Measurements from ENCODE around the gene PRKAG2. TPM values are rescaled to one million over a fixed set of nuclear protein-coding genes. Genes with fewer than 3 reads are reported as not detected.
"Not testable (repeated sequence)": the region's sequence is repeated elsewhere in the genome, so short reads cannot be mapped to it uniquely, and the experiment has no call there.

The PRKAG2 gene
- total RNA-seq, 4 donors from 2014 or later = 8.9 to 35.1 (median 13.6) TPM

GRCh38 chr7:151518947-151519764 is 357.8 kb downstream of the PRKAG2 start:
- H3K9me3 ChIP-seq; intact Hi-C loops (cut with DNase I); H3K27me3 ChIP-seq; H3K36me3 ChIP-seq: not testable (repeated sequence)
- peak in 2 of 4 donors; percentile 80 to 81 for TF ChIP-seq POLR2A (IDR thresholded peaks at IDR 0.05)
- TF ChIP-seq CTCF (IDR thresholded peaks at IDR 0.05) = peak in 1 of 6 experiments; percentile 21
- 0% methylated on average over 1 to 3 of the region's 118 CpGs for WGBS, 2 donors
- DNase-seq = peak; percentile 6
- H3K27ac ChIP-seq = peak overlapping the region; percentile 93 to 100 (median 100)
- H3K4me1 ChIP-seq = peaks cover 9 to 54% (median 15%) of the 10 kb centered on the region in 3 donors
- H3K4me3 ChIP-seq = peak overlapping the region; percentile 72 to 99 (median 96)

DNA sequence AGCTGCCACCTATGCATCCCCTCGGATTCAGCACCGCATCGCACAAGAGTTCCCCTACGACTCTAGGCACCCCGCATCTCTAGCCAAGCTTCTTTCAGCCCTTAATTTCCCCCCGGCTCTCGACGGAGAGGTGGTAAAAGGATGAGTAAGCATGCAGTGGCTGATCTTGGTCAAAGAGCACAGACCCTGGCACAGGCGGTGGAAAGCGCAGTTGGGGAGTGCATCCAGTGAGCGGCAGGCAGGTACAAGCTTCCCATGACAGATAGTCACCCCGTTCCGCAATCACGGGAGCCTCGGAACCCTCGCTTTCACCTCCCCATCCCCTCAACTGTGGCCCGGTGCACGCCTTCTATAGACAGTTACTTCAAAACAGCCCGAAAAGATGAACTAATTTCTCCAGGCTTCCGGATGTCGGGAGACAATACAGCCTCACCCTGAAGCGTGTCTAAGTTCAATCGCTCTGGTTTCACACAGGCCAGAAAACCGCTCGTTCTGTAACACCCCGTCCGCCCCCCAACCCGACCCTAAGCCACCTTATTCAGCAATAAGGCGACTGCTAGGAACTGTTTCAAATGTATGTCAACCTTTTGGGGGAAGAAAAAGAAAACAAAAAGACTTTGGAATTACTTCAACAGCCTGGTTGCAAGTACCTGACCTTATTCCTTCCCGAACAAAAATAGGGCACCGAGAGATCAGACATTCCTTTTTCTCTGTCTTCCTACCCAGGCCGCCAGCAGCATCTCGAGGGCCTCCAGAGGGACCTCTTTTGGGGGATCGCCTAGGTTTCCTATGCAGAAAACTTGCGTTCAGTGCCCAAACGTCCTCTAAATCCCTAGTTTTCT is 358.6 kb downstream of the PRKAG2 start:
- H3K27me3 ChIP-seq = no peaks in the 10 kb centered on the region
- no peak for TF ChIP-seq CTCF (IDR thresholded peaks at IDR 0.05)
- TF ChIP-seq POLR2A (IDR thresholded peaks at IDR 0.05) = peak in 1 of 4 donors; percentile 9
- H3K4me3 ChIP-seq = peak overlapping the region; percentile 72 to 99 (median 96)
- peaks cover 9 to 60% (median 15%) of the 10 kb centered on the region in 3 donors for H3K4me1 ChIP-seq
- peak overlapping the region; percentile 93 to 100 (median 100) for H3K27ac ChIP-seq
- no peak for DNase-seq
- WGBS, 2 donors = 1% methylated on average over 15 to 25 of the region's 36 CpGs
- no peaks in the 10 kb centered on the region for H3K9me3 ChIP-seq
- intact Hi-C loops (cut with DNase I) = no loop called here
- no peaks in the 10 kb centered on the region for H3K36me3 ChIP-seq

DNA sequence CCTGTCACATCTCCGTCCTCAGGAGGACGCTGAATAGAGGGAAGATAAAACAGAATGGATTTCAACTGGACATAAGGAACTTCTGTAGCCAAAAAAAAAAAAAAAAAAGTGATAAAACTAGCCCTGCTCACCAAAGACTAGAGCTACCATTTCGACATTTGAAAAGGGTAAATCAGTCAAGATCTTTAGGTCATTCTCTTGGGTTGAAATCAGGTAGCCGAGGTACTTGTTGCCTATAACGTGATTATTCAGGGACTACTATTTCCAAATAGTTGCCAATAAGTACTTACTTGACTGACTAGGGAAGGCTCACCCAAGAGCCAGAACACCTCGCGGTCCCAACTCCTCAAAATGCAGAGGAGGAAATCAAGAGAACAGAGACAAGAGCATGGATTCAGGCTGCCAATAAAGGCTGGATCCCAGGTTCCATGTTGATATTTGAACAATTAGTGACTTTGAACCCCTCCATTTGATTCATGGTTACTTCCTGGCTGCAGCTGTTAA is 359.3 kb downstream of the PRKAG2 start:
- peak overlapping the region; percentile 93 to 100 (median 100) for H3K27ac ChIP-seq
- WGBS, 2 donors = 65 to 69% methylated on average over 7 of the region's 7 CpGs
- intact Hi-C loops (cut with DNase I) = no loop called here
- peaks cover 9 to 66% (median 18%) of the 10 kb centered on the region in 3 donors for H3K4me1 ChIP-seq
- peak overlapping the region; percentile 72 to 99 (median 96) for H3K4me3 ChIP-seq
- H3K36me3 ChIP-seq = no peaks in the 10 kb centered on the region
- TF ChIP-seq POLR2A (IDR thresholded peaks at IDR 0.05) (no peak), CTCF (IDR thresholded peaks at IDR 0.05) (no peak)
- DNase-seq = no peak
- H3K9me3 ChIP-seq = no peaks in the 10 kb centered on the region
- H3K27me3 ChIP-seq = no peaks in the 10 kb centered on the region

DNA sequence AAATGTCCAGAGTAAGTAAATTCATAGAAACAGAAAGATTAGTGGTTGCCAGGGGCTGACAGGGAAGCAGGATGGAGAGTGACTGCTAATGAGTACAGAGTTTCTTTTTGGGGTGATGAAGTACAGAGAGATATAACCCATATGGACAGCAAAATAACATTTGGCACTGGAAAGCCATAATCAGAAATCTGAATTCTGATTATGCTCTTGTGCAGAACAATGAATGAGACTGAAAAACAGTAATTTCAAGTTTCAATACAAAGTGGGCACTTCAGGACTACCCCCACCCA is 361.7 kb downstream of the PRKAG2 start:
- peaks cover 3 to 80% (median 26%) of the 10 kb centered on the region in 3 donors for H3K4me1 ChIP-seq
- H3K27ac ChIP-seq = peak overlapping the region in 3 of 4 donors; percentile 16 to 100 (median 93)
- H3K9me3 ChIP-seq = no peaks in the 10 kb centered on the region
- H3K4me3 ChIP-seq = no peak overlapping the region
- no peaks in the 10 kb centered on the region for H3K36me3 ChIP-seq
- DNase-seq = no peak
- intact Hi-C loops (cut with DNase I) = no loop called here
- no peak for TF ChIP-seq POLR2A (IDR thresholded peaks at IDR 0.05)
- TF ChIP-seq CTCF (IDR thresholded peaks at IDR 0.05) = no peak
- H3K27me3 ChIP-seq = no peaks in the 10 kb centered on the region
